GM19025 (cell line): ENCODE data around the gene GLI3.

Source experiments
- ATAC-seq: cut with Tn5 transposase; IDR thresholded peaks from one replicate; pipeline ENCODE4 v1.9.1; 2021; ENCODE audit warnings: mild to moderate bottlenecking, low read depth, moderate library complexity; ENCODE audit not compliant: unreplicated experiment

The GLI3 gene

DNA sequence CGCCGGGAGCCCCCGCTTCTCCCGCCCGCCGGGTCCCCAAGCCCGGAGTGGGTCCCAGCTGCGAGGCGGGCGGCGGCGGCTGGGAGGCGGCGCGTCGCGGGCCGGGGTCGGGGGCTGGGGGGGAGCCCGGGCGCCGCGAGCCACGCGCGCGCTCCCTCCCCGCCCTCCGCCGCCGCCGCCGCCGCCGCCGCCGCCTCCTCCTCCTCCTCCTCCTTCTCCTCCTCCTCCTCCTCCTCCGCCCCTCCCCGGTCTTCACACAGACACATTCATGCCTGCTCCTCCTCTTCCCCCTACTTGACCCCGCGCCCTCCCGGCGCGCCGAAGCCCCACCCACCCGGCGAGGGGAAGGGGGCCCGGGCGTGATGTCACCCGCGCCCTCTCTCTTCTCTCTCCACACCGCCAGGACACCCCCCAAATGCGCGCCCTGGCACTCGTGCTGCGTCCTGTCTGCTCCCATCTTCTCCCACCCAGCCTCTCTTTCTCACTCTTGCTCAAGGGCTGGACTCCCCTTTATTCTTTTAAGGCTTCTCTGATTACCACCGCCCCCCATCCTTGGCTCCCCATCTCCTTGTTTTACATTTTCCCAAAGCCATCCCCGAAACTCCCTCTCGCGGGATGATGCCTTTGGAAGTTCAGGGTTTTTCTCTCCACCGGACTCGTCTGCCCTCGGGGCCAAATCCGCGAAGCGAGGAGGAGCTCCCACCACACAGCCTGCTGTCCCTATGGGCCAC is 967 bp upstream of the GLI3 start:
- ATAC-seq, result no peak

GRCh38 chr7:42236266-42236975 is 588 bp downstream of the GLI3 start:
- peak; percentile 13 for ATAC-seq

DNA sequence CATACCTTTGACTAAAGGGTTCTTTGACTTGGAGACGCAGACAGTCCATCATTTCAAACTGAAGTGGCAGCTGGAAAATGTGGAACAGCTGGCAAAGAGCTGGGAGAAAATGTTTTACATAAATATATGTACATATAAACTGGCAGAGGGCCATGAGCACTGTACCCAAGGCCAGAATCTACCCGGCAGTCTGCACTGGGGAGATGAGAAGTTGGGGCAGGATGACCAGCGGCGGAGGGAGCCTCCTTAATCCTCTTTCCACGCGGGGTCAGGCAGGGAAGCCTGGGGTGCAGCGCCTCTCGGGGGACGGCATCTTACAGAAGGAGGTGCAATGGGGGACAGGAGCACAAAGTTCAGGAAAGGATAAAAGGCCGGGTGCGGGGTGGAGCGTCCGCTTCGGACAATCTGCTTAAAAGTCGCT is 1.3 kb downstream of the GLI3 start:
- no peak for ATAC-seq

GRCh38 chr7:42234736-42235135 is 2.3 kb downstream of the GLI3 start:
- no peak for ATAC-seq

DNA sequence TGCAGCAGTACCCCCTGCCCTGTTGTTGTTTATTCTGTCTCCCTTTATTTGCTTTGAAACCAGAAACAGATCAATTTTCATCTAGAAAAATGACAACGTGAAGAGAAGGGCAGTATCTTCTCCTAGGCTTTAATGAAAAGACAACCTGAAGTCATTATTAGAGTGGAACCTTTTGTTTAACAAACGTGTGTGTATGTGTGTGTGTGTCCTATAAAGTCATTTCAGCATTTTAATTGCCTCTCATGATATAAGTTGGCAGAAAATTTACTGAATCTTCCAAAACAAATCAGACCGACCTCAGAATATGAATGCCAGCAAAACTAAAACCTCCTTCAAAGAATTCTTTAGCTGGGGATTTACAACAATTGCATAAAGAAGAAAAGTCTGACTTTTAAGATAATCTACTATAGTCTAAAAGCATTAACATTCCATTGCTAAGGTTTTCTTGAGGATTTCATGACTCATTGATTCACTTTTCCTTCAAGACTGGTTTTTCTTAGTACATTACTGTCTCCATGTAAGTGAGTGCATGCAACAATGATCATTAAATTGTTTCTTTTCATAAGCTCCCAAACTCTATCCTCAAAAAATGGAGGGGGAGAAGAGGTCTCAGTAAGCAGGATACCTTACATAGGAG is 3.2 kb downstream of the GLI3 start:
- ATAC-seq, result no peak

DNA sequence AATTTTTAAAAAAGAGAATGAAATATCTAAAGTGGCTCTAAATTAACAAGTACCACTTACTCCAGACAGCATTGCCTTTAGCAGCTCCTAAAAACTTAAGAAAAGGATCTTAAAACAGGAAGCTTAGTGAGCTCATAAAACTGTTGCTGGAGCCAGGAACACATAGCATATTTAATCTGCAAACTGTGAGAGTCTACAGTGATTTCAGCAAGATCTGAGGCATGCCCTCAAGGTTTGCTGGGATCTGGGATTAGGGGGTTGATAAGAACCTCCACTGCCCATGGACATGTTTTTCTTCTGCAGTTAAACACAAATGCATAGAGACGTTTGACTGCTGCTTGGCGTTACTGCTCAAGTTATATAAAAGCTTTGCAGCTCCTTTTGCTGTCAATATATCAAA is 3.8 kb downstream of the GLI3 start:
- no peak for ATAC-seq

DNA sequence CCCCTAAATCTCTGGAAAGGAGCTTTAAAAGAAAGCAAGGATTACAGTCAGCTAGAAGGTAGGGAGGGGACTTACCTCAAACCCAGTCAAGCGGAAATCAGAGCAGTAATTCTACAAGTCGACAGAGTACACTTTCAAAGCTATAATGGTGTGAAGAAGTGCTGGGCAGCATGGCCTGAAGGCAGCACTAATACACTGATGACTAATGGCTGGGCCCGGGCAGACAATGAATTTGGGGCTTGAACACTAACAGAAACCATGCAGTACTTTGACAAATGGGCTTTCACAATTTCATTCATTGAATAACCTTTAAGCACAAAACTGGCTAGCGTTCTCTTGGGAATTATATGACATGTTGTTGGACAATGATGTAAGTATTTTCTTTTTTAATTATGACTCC is 4.7 kb downstream of the GLI3 start:
- no peak for ATAC-seq

DNA sequence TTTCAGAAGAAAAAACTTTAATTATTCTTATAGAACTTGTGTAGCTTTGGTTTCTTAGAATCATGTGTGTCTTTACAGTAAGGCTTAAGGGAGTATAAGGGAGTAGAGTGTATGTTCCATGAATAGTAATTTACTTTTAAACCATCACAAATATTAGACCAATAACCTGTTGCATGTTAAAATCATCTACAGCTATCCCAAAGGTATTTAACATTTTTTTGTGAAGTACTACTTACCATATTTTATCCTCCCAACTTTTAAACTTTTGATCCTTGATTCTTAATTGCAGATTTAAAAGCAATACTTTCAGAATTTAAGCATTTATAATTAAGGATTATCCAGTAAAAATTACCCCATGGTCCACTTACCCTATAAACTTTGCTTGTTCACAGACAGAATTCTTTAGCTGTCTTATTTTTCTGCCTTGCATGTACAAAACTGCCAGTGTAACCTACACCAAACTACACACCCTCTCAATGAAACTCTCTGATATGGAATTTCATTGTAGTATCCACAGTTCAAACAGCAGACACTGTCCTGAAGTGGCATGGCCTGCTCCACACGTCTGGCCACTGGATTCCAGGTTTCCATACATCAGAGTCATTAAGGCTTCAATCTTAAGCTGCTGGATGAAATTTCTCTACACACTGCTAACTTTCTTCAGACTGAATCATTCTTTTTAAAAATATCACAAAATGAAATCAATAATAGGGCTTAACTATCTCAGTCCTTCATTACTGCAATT is 5.8 kb downstream of the GLI3 start:
- no peak for ATAC-seq

GRCh38 chr7:42227936-42228591 is 8.9 kb downstream of the GLI3 start:
- ATAC-seq, result no peak

DNA sequence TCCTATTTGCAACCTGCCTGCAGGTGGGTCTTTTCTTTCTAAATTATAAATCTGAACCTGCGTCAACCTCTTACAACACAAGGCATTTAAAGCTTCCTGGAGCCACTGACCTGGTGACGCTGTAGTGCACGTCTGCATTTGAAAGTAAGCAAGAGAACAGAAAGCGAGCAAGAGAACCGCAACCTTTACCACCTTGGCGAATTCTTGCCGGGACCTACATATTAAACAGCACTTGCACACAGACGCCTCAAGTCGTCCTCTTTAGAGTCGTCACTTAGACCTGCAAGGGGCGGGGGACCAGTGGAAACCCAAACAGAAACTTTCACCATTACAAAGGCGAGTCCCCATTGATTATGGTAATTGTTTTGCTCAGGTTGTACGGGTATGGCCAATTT is 9.5 kb downstream of the GLI3 start:
- ATAC-seq, result no peak

DNA sequence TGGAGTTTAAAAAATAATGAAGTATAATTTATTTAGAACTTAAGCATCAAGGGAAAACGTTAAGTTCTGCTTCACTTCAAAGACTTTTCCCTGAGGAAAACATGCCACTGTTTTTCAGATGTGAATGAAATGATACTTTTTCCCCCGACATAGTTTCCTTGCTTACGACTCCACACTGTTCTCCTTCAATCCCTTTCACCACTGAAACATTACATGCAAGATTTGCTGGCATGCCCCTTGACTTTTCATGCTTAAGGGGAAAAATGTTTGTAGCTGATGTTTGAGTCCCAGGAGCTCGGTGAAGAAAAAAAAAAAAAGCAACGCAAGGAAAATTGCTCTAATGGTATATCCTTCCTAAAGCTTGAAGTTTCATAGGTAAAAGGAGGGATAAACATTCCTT is 10.0 kb downstream of the GLI3 start:
- no peak for ATAC-seq

- ATAC-seq, result no peak
Measured at GRCh38 chr7:42226354-42226941, 10.6 kb downstream of the GLI3 start.

DNA sequence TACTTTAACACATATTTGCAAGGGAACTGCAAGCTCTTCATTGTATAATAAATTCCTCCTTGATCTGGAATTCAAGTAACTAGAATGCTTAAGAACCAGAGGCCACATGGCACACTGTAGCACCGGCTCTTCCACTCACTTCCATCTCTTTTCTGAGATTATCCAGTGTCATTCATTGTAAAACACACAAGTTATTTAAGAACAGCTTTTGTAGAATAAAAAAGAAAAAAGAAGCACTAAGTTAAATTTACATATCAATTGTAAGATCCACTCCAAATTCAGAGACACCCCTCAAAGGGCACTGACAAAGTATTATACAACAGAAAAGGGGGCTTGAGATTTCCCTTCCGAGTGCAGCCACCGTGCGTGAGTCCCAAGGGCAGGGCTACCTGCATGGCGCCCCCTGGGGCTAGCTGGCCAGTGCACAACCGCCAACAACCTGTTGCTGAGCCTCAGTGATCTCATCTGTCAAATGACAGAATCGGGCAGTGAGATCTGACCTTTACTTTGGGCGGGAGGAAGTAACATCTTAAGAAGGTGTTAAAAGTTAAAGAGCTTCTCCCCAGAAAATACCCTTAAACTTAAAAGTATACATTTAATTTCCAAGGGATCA is 12.5 kb downstream of the GLI3 start:
- ATAC-seq, result no peak

- no peak for ATAC-seq
Measured at GRCh38 chr7:42222891-42223290, 14.1 kb downstream of the GLI3 start.

DNA sequence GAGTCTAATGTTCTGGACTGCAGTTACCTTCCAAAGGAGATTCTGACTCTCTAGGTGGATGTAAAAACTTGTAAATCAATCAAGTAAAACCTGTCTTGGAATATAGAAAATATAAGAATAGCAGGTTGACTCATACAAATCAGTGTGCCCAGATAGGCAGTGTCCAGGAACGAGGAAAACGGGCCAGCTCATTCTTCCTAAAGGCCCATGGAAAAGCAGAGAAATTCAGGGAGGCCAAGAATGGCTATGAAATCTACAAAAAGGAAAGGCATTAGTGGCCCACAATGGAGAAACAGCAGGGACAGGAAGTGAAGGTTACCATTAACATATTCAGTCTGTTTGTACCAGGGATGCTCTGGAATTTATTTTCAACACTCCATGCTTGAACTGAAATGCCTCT is 14.9 kb downstream of the GLI3 start:
- ATAC-seq, result no peak

DNA sequence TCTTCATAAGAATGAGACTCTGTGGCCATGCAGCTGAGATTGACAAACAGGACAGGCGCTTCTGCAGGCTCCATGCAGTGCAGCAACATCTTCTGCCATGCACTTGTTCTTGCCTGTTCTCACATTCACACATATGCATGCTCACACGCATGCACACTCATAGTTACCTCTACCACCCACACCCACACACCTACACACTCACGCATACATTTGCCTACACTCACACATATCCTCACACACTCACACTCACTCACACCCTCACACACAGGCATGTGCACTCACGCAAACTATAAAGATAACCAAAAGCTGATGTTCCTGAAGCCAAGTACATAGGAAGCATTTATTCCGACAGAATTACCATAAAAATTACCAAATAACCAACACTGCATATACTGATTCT is 15.7 kb downstream of the GLI3 start:
- ATAC-seq, result no peak

DNA sequence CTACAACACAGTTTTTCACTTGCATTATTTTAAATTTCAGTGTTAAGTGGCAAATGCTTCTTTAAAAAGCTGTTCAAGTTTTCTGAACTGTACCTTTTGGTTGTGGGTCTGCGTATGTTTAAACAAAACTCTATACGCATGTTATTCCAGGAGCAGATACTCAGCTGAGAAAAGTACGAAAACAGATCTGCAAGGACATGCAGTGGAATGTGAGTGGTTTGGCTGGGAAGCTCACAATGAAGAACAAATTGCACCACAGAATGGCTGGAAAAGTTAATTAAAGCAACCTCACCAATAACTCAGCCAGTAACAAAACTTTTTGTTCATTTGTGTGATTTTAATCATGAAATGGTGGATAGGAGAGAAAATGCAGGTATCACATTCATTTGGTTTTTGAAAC is 17.6 kb downstream of the GLI3 start:
- no peak for ATAC-seq

DNA sequence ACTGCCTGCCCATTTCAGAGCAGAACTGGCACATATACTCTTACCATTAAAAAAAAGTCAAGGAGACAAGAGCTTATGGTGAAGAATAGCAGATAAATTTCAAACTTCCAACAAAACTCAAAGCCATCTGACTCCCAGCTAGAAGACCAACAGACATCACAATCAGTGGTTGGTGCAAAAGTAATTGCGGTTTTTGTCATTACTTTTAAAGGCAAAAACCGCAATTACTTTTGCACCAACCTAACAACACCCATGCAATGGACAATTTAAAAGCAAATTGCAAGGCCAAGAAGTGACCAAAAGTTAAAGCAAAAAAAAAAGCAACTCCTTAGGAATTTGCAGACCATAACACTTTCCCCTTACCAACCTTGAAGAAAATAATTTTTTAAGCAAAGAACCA is 18.8 kb downstream of the GLI3 start:
- no peak for ATAC-seq

- ATAC-seq, result no peak
Measured at GRCh38 chr7:42217548-42217947, 19.5 kb downstream of the GLI3 start.

- no peak for ATAC-seq
Measured at GRCh38 chr7:42217053-42217452, 20.0 kb downstream of the GLI3 start.
